WTC11 (cell line): Measurements from ENCODE around the gene CARS2.

ENCODE experiments used
- ATF3 ChIP-seq: sonication (generic); formaldehyde crosslinking; conservative IDR thresholded peaks from 2 replicates; pipeline ENCODE4 v1.8.1; 2022; ENCODE audit warnings: mild to moderate bottlenecking, missing genetic modification reagents
- ESRRA ChIP-seq: sonication (generic); formaldehyde crosslinking; IDR thresholded peaks from 2 replicates; pipeline ENCODE4 v1.8.1; 2022; ENCODE audit warnings: mild to moderate bottlenecking, missing genetic modification reagents, borderline replicate concordance
- FOXJ3 ChIP-seq: sonication (generic); formaldehyde crosslinking; IDR thresholded peaks from 2 replicates; pipeline ENCODE4 v1.9.0; 2021; ENCODE audit warnings: missing genetic modification reagents, mild to moderate bottlenecking, borderline replicate concordance
- MAX ChIP-seq: sonication (generic); formaldehyde crosslinking; IDR thresholded peaks from 2 replicates; pipeline ENCODE4 v1.8.0; 2022; ENCODE audit warnings: mild to moderate bottlenecking, missing genetic modification reagents
- MXD4 ChIP-seq: fragments of 250-450 bp; sonication (Bioruptor Pico); IDR thresholded peaks from 2 replicates; pipeline ENCODE4 v1.8.0; 2021; ENCODE audit warnings: mild to moderate bottlenecking, moderate library complexity, borderline replicate concordance
- TEAD1 ChIP-seq: sonication (generic); formaldehyde crosslinking; IDR thresholded peaks from 2 replicates; pipeline ENCODE4 v1.8.0; 2022; ENCODE audit warnings: mild to moderate bottlenecking, missing genetic modification reagents
- ZBTB21 ChIP-seq: sonication (generic); formaldehyde crosslinking; IDR thresholded peaks from 2 replicates; pipeline ENCODE4 v1.8.1; 2023; ENCODE audit warnings: mild to moderate bottlenecking, missing genetic modification reagents, borderline replicate concordance
- ZNF263 ChIP-seq: sonication (generic); formaldehyde crosslinking; IDR thresholded peaks from 2 replicates; pipeline ENCODE4 v1.8.1; 2022; ENCODE audit warnings: low read depth, mild to moderate bottlenecking, moderate library complexity, missing genetic modification reagents
- ZNF281 ChIP-seq: sonication (generic); formaldehyde crosslinking; IDR thresholded peaks from 2 replicates; pipeline ENCODE4 v1.8.0; 2023; ENCODE audit warnings: mild to moderate bottlenecking, missing genetic modification reagents
- ZNF512 ChIP-seq: sonication (generic); formaldehyde crosslinking; IDR thresholded peaks from 2 replicates; pipeline ENCODE4 v1.8.1; 2022; ENCODE audit warnings: missing genetic modification reagents, borderline replicate concordance
- TF ChIP-seq, protein P1 (sequence below): fragments of 200-600 bp; IDR thresholded peaks from 2 replicates; pipeline ENCODE4 v1.8.0; 2022; ENCODE audit warnings: antibody characterized with exemption
- TF ChIP-seq, protein P2 (sequence below): sonication (generic); formaldehyde crosslinking; IDR thresholded peaks from 2 replicates; pipeline ENCODE4 v1.8.1; 2023; ENCODE audit warnings: mild to moderate bottlenecking, missing genetic modification reagents, moderate library complexity

GRCh38 chr13:110593430-110594130 lies 112.3 kb downstream of the CARS2 start:
- TF ChIP-seq, protein P1, sequence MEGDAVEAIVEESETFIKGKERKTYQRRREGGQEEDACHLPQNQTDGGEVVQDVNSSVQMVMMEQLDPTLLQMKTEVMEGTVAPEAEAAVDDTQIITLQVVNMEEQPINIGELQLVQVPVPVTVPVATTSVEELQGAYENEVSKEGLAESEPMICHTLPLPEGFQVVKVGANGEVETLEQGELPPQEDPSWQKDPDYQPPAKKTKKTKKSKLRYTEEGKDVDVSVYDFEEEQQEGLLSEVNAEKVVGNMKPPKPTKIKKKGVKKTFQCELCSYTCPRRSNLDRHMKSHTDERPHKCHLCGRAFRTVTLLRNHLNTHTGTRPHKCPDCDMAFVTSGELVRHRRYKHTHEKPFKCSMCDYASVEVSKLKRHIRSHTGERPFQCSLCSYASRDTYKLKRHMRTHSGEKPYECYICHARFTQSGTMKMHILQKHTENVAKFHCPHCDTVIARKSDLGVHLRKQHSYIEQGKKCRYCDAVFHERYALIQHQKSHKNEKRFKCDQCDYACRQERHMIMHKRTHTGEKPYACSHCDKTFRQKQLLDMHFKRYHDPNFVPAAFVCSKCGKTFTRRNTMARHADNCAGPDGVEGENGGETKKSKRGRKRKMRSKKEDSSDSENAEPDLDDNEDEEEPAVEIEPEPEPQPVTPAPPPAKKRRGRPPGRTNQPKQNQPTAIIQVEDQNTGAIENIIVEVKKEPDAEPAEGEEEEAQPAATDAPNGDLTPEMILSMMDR: no peak
- TF ChIP-seq ZBTB21 (CRISPR knock-in tag) (no peak), MAX (CRISPR knock-in tag) (no peak), MXD4 (CRISPR knock-in tag) (no peak), ZNF512 (CRISPR knock-in tag) (no peak), TEAD1 (no peak), ATF3 (CRISPR knock-in tag) (no peak), ZNF281 (CRISPR knock-in tag) (no peak), ZNF263 (CRISPR knock-in tag) (no peak), FOXJ3 (no peak), ESRRA (CRISPR knock-in tag) (no peak)
- TF ChIP-seq, protein P2, sequence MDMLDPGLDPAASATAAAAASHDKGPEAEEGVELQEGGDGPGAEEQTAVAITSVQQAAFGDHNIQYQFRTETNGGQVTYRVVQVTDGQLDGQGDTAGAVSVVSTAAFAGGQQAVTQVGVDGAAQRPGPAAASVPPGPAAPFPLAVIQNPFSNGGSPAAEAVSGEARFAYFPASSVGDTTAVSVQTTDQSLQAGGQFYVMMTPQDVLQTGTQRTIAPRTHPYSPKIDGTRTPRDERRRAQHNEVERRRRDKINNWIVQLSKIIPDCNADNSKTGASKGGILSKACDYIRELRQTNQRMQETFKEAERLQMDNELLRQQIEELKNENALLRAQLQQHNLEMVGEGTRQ: no peak
